Measurements from ENCODE around the gene DAZ4.
"Not testable (repeated sequence)": the region's sequence is repeated elsewhere in the genome, so short reads cannot be mapped to it uniquely, and the experiment has no call there.

Gene DAZ4, protein sequence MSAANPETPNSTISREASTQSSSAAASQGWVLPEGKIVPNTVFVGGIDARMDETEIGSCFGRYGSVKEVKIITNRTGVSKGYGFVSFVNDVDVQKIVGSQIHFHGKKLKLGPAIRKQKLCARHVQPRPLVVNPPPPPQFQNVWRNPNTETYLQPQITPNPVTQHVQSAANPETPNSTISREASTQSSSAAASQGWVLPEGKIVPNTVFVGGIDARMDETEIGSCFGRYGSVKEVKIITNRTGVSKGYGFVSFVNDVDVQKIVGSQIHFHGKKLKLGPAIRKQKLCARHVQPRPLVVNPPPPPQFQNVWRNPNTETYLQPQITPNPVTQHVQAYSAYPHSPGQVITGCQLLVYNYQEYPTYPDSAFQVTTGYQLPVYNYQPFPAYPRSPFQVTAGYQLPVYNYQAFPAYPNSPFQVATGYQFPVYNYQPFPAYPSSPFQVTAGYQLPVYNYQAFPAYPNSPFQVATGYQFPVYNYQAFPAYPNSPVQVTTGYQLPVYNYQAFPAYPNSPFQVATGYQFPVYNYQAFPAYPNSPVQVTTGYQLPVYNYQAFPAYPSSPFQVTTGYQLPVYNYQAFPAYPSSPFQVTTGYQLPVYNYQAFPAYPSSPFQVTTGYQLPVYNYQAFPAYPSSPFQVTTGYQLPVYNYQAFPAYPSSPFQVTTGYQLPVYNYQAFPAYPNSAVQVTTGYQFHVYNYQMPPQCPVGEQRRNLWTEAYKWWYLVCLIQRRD

DNA sequence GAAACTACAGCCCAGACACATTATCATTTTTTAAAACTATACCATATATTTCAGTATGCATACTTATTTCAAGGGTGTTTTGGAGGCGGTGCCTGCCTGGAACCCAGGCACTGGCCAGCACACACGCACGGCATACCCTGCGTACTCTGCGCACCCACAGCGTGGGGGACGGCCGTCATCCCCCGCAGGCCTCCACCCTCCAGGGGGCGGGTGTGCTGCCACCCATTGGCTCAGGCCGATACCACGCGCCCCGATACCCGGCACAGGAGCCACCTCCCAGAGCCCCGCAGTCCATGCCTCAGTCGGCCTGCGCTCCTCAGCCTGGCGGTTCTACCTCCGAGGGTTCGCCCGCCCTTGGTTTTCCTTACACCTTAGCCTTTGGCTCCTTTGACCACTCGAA, at the start of gene DAZ4:
Gene DAZ4, plus strand, starts transcription at position 301 of the 400 bp plus-strand sequence. CDS start 208 bp downstream, outside the sequence.
- DNase-seq: not testable (repeated sequence)

DNA sequence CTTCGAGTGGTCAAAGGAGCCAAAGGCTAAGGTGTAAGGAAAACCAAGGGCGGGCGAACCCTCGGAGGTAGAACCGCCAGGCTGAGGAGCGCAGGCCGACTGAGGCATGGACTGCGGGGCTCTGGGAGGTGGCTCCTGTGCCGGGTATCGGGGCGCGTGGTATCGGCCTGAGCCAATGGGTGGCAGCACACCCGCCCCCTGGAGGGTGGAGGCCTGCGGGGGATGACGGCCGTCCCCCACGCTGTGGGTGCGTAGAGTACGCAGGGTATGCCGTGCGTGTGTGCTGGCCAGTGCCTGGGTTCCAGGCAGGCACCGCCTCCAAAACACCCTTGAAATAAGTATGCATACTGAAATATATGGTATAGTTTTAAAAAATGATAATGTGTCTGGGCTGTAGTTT, 20.4 kb upstream of the DAZ4 start, which contains the start of gene DAZ3:
Gene DAZ3, minus strand, starts transcription at position 101 of the 400 bp plus-strand sequence. CDS start 208 bp downstream, outside the sequence.
- not testable (repeated sequence) for DNase-seq

DNA sequence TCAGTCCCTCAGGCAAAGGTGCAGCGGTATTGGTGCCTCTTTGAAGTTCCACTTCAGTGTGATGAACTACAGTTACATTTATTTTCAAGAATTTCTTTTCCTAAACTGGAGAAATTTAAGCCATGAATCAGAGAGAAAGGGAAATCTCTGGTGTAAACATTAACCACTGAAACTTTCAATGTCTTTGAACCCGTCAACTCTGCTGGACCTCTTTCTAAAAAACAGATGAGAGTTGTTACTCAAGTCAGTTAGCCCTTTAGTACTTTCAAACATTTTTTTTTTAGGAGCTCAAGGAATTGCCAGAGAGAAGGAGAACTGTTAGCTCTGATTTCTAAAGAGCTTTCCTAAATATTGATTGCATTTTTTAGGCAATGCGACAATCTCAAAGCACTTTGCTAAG, 11.9 kb upstream of the DAZ4 start:
- not testable (repeated sequence) for DNase-seq

DNA sequence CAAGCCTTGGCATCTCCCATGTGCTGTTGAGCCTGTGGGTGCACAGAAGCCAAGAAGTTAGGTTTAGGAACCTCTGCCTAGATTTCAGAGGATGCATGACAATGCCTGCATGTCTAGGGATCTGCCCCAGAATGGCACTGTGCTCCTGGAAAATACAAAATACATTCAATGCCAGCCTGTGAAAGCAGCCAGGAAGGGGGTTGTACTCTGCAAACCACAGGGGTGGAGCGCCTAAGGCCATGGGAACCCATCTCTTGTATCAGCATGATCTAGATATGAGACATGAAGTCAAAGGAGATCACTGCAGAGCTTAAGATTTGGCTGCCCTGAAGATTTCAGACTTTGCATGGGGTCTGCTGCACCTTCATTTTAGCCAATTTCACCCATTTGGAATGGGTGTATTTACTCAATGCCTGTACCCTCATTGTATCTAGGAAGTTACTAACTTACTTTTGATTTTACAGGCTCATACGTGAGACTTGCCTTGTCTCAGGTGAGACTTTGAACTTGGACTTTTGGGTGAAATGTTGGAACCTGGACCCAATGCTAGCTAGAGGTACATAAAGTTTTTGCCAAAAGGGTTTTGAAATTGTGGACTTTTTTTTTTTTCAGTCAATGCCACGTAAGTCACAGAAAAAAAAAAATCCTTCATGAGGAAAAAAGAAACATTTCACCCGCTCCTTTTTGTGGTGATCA, 9.4 kb upstream of the DAZ4 start:
- DNase-seq: not testable (repeated sequence)

DNA sequence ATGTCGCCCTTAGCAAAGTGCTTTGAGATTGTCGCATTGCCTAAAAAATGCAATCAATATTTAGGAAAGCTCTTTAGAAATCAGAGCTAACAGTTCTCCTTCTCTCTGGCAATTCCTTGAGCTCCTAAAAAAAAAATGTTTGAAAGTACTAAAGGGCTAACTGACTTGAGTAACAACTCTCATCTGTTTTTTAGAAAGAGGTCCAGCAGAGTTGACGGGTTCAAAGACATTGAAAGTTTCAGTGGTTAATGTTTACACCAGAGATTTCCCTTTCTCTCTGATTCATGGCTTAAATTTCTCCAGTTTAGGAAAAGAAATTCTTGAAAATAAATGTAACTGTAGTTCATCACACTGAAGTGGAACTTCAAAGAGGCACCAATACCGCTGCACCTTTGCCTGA, 8.7 kb upstream of the DAZ4 start:
- DNase-seq: not testable (repeated sequence)
